Endothelial cell of umbilical vein (primary cell): Measurements from ENCODE around the gene SLC16A5.

Experiments used
- JUN ChIP-seq: IDR thresholded peaks from 2 replicates; pipeline ENCODE4 v1.6.1; 2011; ENCODE audit warnings: borderline replicate concordance, low read depth; ENCODE audit not compliant: insufficient read length, insufficient read depth
- MAX ChIP-seq: IDR thresholded peaks from 2 replicates; pipeline ENCODE4 v1.6.1; 2011; ENCODE audit not compliant: insufficient read depth, insufficient read length
- POLR2A ChIP-seq: IDR thresholded peaks from 2 replicates; pipeline ENCODE4 v1.6.1; 2012; ENCODE audit warnings: low read depth, mild to moderate bottlenecking, control low read depth, low read length
- POLR2AphosphoS5 ChIP-seq: IDR thresholded peaks from 2 replicates; pipeline ENCODE4 v1.6.1; 2012; ENCODE audit warnings: low read depth, mild to moderate bottlenecking, control low read depth, low read length, moderate library complexity; ENCODE audit not compliant: insufficient read depth
- TF ChIP-seq, protein P1 (sequence below), 2 donors: IDR thresholded peaks; 1 replicate in 1 of 2; 2 replicates in 1 of 2; pipeline ENCODE4 v1.5.1; 2011; ENCODE audit warnings: low read length in 2 of 2, mild to moderate bottlenecking in 2 of 2, moderate library complexity in 2 of 2, control low read depth in 1 of 2, inconsistent platforms in 1 of 2, low read depth in 1 of 2; ENCODE audit not compliant: insufficient read depth in 1 of 2; ENCODE audit errors: extremely low read depth in 1 of 2

- TF ChIP-seq, protein P1, sequence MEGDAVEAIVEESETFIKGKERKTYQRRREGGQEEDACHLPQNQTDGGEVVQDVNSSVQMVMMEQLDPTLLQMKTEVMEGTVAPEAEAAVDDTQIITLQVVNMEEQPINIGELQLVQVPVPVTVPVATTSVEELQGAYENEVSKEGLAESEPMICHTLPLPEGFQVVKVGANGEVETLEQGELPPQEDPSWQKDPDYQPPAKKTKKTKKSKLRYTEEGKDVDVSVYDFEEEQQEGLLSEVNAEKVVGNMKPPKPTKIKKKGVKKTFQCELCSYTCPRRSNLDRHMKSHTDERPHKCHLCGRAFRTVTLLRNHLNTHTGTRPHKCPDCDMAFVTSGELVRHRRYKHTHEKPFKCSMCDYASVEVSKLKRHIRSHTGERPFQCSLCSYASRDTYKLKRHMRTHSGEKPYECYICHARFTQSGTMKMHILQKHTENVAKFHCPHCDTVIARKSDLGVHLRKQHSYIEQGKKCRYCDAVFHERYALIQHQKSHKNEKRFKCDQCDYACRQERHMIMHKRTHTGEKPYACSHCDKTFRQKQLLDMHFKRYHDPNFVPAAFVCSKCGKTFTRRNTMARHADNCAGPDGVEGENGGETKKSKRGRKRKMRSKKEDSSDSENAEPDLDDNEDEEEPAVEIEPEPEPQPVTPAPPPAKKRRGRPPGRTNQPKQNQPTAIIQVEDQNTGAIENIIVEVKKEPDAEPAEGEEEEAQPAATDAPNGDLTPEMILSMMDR (IDR thresholded peaks at IDR 0.05; ENCODE audit: extremely low read depth in 1 of 2, insufficient read depth in 1 of 2, low read depth in 1 of 2, low read length in 2 of 2), result no peak
- TF ChIP-seq MAX, result no peak
- TF ChIP-seq POLR2A, result no peak
- no peak for TF ChIP-seq POLR2AphosphoS5
- no peak for TF ChIP-seq JUN
These were observed 38.7 kb upstream of the SLC16A5 start for GRCh38 chr17:75049057-75049456.
